Hepatocyte (in vitro differentiated cells): ENCODE results near the gene RAPSN. TPM values are rescaled to one million over a fixed set of nuclear protein-coding genes. Genes with fewer than 3 reads are reported as not detected.

Experiments
- DNase-seq: peaks from one replicate; pipeline ENCODE4 v3.0.0-alpha.2; 2016; ENCODE audit warnings: low spot score
- H2AFZ ChIP-seq: fragments of 200-600 bp; sonication (generic); 2 replicates; pipeline ENCODE4 v1.6.0; 2016; ENCODE audit warnings: antibody characterized with exemption, mild to moderate bottlenecking
- H3K27ac ChIP-seq: fragments of 200-600 bp; sonication (generic); 2 replicates; pipeline ENCODE4 v1.5.1; 2016; ENCODE audit warnings: mild to moderate bottlenecking
- H3K27me3 ChIP-seq: fragments of 200-600 bp; sonication (generic); 2 replicates; pipeline ENCODE4 v1.6.1; 2016
- H3K36me3 ChIP-seq: fragments of 200-600 bp; sonication (generic); replicated peaks from 2 replicates; pipeline ENCODE4 v1.5.1; 2016; ENCODE audit warnings: low read depth; ENCODE audit not compliant: insufficient read depth
- H3K4me1 ChIP-seq: fragments of 200-600 bp; sonication (generic); 2 replicates; pipeline ENCODE4 v1.5.1; 2016; ENCODE audit warnings: mild to moderate bottlenecking, moderate library complexity; ENCODE audit not compliant: insufficient read depth
- H3K4me2 ChIP-seq: fragments of 200-600 bp; sonication (generic); 2 replicates; pipeline ENCODE4 v1.6.0; 2016
- H3K4me3 ChIP-seq: fragments of 200-600 bp; sonication (generic); 2 replicates; pipeline ENCODE4 v1.5.1; 2016; ENCODE audit warnings: mild to moderate bottlenecking
- H3K79me2 ChIP-seq: fragments of 200-600 bp; sonication (generic); 2 replicates; pipeline ENCODE4 v1.6.0; 2017; ENCODE audit warnings: mild to moderate bottlenecking
- H3K9me2 ChIP-seq: fragments of 200-600 bp; sonication (generic); replicated peaks from 2 replicates; pipeline ENCODE4 v1.6.0; 2017; ENCODE audit warnings: mild to moderate bottlenecking; ENCODE audit not compliant: insufficient read depth
- H3K9me3 ChIP-seq: fragments of 200-600 bp; sonication (generic); 2 replicates; pipeline ENCODE4 v1.5.1; 2016; ENCODE audit warnings: low read depth, mild to moderate bottlenecking
- H4K20me1 ChIP-seq: fragments of 200-600 bp; sonication (generic); 2 replicates; pipeline ENCODE4 v1.6.0; 2016; ENCODE audit warnings: mild to moderate bottlenecking; ENCODE audit not compliant: insufficient read depth, poor library complexity, severe bottlenecking
- CTCF ChIP-seq: fragments of 200-600 bp; sonication (generic); IDR thresholded peaks from 2 replicates; pipeline ENCODE4 v1.5.1; 2016; ENCODE audit warnings: antibody characterized with exemption, mild to moderate bottlenecking; ENCODE audit not compliant: poor library complexity
- EZH2 ChIP-seq: fragments of 200-600 bp; sonication (generic); IDR thresholded peaks from 2 replicates; pipeline ENCODE4 v1.6.1; 2016; ENCODE audit warnings: antibody characterized with exemption, mild to moderate bottlenecking, borderline replicate concordance
- EZH2phosphoT487 ChIP-seq: fragments of 200-600 bp; sonication (generic); IDR thresholded peaks from one replicate; pipeline ENCODE4 v1.6.1; 2018; ENCODE audit warnings: antibody characterized with exemption, mild to moderate bottlenecking, low read depth, moderate library complexity; ENCODE audit not compliant: unreplicated experiment, severe bottlenecking
- WGBS: methylation state at CpG from one replicate; pipeline ENCODE4 v1.1.6; 2016; ENCODE audit warnings: low lambda C conversion rate; ENCODE audit errors: missing lambda C conversion rate; 5-methylcytosine and 5-hydroxymethylcytosine counted together
- polyA plus RNA-seq: library from polyadenylated mRNA; unstranded; fragments of >200 nt; fragmentation: Nextera tagmentation; extraction: Ambion mirVana; gene quantifications from 2 replicates; pipeline ENCODE4 v1.2.1, GENCODE V29; 2016
- total RNA-seq: library from RNA; depleted of rRNA; stranded (reverse); fragments of >200 nt; gene quantifications from 2 replicates; pipeline ENCODE4 v1.2.3, GENCODE V29; 2014

The RAPSN gene
- total and polyA plus RNA-seq, 2 experiments from 2014 or later = 0.46 TPM; not detected in 1

GRCh38 chr11:47469361-47470179, 20.6 kb upstream of the RAPSN start:
- DNase-seq = no peak
- H3K4me1 ChIP-seq = no peaks in the 10 kb centered on the region
- H3K4me2 ChIP-seq = no peak overlapping the region
- no peak overlapping the region for H3K4me3 ChIP-seq
- H2AFZ ChIP-seq = no peak overlapping the region
- H3K27me3 ChIP-seq = no peaks in the 10 kb centered on the region
- WGBS = 86% methylated on average over 7 of the region's 7 CpGs
- peak overlapping the region; percentile 27 for H3K27ac ChIP-seq
- H3K79me2 ChIP-seq = peaks cover 17% of the 10 kb centered on the region
- H3K36me3 ChIP-seq = no peaks in the 10 kb centered on the region
- H3K9me3 ChIP-seq = no peaks in the 10 kb centered on the region
- peaks cover 4% of the 10 kb centered on the region for H4K20me1 ChIP-seq
- no peaks in the 10 kb centered on the region for H3K9me2 ChIP-seq
- TF ChIP-seq CTCF (no peak), EZH2 (no peak), EZH2phosphoT487 (no peak)

DNA sequence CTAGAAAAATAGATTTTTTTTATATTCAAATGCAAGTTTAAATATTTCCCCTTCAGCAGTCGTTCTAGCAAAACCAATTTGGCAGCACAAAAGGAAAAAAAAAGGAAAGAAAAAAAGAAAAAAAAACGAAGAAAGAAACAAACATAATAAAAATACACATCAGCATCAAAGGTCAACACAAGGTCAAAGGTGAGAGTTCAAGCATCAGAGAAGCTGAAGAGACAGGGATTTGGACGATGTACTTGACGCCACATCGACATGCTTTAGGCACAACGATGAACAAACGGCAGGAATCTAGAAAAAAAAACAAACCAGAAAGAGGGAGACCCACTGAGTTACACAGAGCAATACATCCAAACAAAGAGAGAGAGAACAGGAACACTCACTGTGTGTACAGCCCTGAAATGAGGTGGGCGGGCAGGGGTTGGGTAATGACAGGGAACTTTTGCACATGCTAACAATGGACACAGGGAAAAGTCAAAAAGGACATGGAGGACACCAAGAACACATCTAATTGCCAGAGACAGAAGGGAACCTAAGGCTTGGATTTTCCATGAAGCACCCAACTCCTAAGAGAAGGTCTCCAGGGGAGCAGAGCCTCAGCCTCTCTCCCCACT, 19.8 kb upstream of the RAPSN start:
- TF ChIP-seq CTCF (no peak), EZH2 (no peak), EZH2phosphoT487 (no peak)
- Histone ChIP-seq H3K27me3 (no peaks in the 10 kb centered on the region), H4K20me1 (peaks cover 4% of the 10 kb centered on the region), H2AFZ (no peak overlapping the region), H3K9me2 (no peaks in the 10 kb centered on the region), H3K4me3 (no peak overlapping the region), H3K27ac (peak overlapping the region; percentile 27), H3K36me3 (no peaks in the 10 kb centered on the region), H3K4me1 (no peaks in the 10 kb centered on the region), H3K4me2 (no peak overlapping the region), H3K79me2 (peaks cover 22% of the 10 kb centered on the region), H3K9me3 (no peaks in the 10 kb centered on the region)
- WGBS = 73% methylated on average over 8 of the region's 8 CpGs
- DNase-seq = no peak

DNA sequence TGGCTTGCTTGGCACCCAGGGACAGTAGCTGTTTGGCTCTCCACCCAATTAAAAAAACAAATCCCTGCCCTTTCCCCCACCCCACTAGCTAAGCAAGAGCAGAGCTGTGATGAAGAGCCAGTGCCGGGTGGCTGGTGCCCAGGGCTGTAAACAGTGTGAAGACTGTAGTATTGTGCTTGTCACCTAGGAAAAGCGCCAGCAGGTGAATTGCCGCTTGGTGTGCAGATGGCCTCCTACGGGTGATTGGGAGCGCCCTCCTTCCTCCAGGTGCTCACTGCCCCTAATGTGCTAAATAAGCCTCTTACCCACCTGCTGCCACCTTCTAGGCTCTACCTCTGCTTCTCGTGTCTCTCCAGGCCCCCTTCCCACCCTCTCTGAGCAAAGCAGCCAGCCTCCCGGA, 18.4 kb upstream of the RAPSN start:
- H4K20me1 ChIP-seq = peaks cover 4% of the 10 kb centered on the region
- no peaks in the 10 kb centered on the region for H3K27me3 ChIP-seq
- DNase-seq = no peak
- 87% methylated on average over 7 of the region's 7 CpGs for WGBS
- TF ChIP-seq EZH2phosphoT487 (no peak), EZH2 (no peak), CTCF (no peak)
- no peak overlapping the region for H3K27ac ChIP-seq
- no peak overlapping the region for H3K4me3 ChIP-seq
- no peaks in the 10 kb centered on the region for H3K9me2 ChIP-seq
- no peaks in the 10 kb centered on the region for H3K9me3 ChIP-seq
- H3K79me2 ChIP-seq = peaks cover 22% of the 10 kb centered on the region
- no peak overlapping the region for H3K4me2 ChIP-seq
- no peak overlapping the region for H2AFZ ChIP-seq
- no peaks in the 10 kb centered on the region for H3K4me1 ChIP-seq
- H3K36me3 ChIP-seq = no peaks in the 10 kb centered on the region
